ENCODE results near the gene DPH7. TPM values are rescaled to one million over a fixed set of nuclear protein-coding genes. Genes with fewer than 3 reads are reported as not detected.

Gene DPH7
- total RNA-seq, 1 donor from 2014 or later, result 13.0 TPM

DNA sequence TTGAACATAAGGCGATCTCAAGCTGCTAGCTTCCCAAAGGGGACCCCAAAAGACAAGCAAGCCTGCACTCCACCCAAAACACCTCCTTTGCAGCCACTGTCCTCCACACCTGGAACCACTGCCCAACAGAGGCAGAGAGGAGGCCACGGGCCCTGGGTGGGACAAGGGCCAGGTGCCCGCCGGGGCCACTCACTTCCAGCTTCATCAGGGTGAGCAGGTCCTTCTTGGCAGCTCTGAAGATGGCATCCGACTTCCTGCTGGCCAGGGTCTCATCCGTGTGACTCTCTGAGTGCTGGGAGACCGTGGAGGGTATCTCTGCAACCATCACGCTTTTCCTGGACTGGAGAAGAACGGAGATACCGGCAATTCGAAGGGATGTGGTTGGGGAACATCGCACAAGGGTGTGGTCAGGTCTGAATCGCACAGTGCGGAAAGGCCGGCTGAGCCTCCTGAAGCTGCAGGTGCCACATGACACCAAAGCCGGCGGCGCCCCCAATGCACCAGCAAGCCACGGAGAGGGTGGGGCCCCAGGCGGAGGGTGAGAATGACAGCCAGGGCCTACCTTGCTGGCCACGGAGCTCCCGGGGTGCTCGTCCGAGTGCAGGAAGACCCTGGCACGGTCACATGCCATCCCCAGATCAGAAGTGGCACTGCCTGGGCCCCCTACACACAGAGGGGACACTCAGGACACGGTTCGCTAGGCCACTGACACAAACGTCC, 73.1 kb downstream of the DPH7 start:
- Histone ChIP-seq H3K27ac (ENCODE audit: low read depth, low read length) (no peak overlapping the region), H3K4me3 (ENCODE audit: low read length in 3 of 3) (no peak overlapping the region), H3K27me3 (ENCODE audit: control insufficient read depth in 3 of 3, insufficient read depth in 3 of 3, low read length in 3 of 3) (no peaks in the 10 kb centered on the region), H3K4me1 (ENCODE audit: control insufficient read depth in 3 of 3, insufficient read depth in 3 of 3, low read length in 3 of 3) (no peaks in the 10 kb centered on the region), H3K9me3 (ENCODE audit: control insufficient read depth in 3 of 3, low read length in 3 of 3) (no peaks in the 10 kb centered on the region), H3K9ac (ENCODE audit: low read depth in 1 of 3, low read length in 3 of 3) (no peak overlapping the region), H3K36me3 (ENCODE audit: control insufficient read depth in 3 of 3, insufficient read depth in 3 of 3, low read length in 3 of 3) (peaks cover 5 to 24% (median 14%) of the 10 kb centered on the region in 3 donors)

Other genes starting within 250 kb of the DPH7 start
- 8.4 TPM for gene EXD3, start 155.8 kb downstream of the DPH7 start, total RNA-seq
- gene NOXA1, start 155.5 kb downstream of the DPH7 start, total RNA-seq, result 0.52 TPM
- not detected for gene ENTPD8, start 137.6 kb downstream of the DPH7 start, total RNA-seq
- gene NSMF, start 119.6 kb downstream of the DPH7 start, total RNA-seq, result 4.2 TPM
- 1.0 TPM for gene PNPLA7, start 28.5 kb downstream of the DPH7 start, total RNA-seq
- gene MRPL41, start 27.0 kb downstream of the DPH7 start, total RNA-seq, result 32.9 TPM
- 13.0 TPM for gene ZMYND19, start 11.6 kb upstream of the DPH7 start, total RNA-seq
- 14.6 TPM for gene ARRDC1, start 26.8 kb upstream of the DPH7 start, total RNA-seq
- 43.3 TPM for gene EHMT1, start 40.1 kb upstream of the DPH7 start, total RNA-seq